HepG2 (cell line): ENCODE results near the gene BCAP29.
"Not testable (repeated sequence)": the region's sequence is repeated elsewhere in the genome, so short reads cannot be mapped to it uniquely, and the experiment has no call there.

Source experiments
- CC2D1A ChIP-seq: sonication (generic); formaldehyde crosslinking; IDR thresholded peaks from 2 replicates; pipeline ENCODE4 v1.8.1; 2023; ENCODE audit warnings: mild to moderate bottlenecking, missing genetic modification reagents
- CTCF ChIP-seq: sonication (generic); formaldehyde crosslinking; IDR thresholded peaks from 2 replicates; pipeline ENCODE4 v1.5.0; 2020; ENCODE audit warnings: mild to moderate bottlenecking, missing genetic modification reagents, moderate library complexity
- NFYB ChIP-seq: sonication (generic); formaldehyde crosslinking; IDR thresholded peaks from 2 replicates; pipeline ENCODE4 v1.4.0; 2020; ENCODE audit warnings: missing genetic modification reagents

- TF ChIP-seq CC2D1A, CTCF, NFYB (CRISPR knock-in tag): not testable (repeated sequence)
These were observed 42.8 kb upstream of the BCAP29 start for GRCh38 chr7:107537228-107537627.
